Vagina (tissue), 2 donors: Measurements from ENCODE around the gene RNF213. TPM values are rescaled to one million over a fixed set of nuclear protein-coding genes. Genes with fewer than 3 reads are reported as not detected.

Experiments used
- DNase-seq, 2 donors: peaks; one replicate each; pipeline ENCODE4 v3.0.0-alpha.2; 2017; ENCODE audit errors: extremely low spot score in 2 of 2
- H3K27ac ChIP-seq: fragments of 200-600 bp; sonication (generic); one replicate; pipeline ENCODE4 v1.5.1; 2019
- H3K27me3 ChIP-seq: fragments of 200-600 bp; sonication (generic); one replicate; pipeline ENCODE4 v1.5.1; 2019
- H3K36me3 ChIP-seq, 2 donors: fragments of 200-600 bp; sonication (generic); one replicate each; pipeline ENCODE4 v1.5.1; 2017 to 2019
- H3K4me1 ChIP-seq: fragments of 200-600 bp; sonication (generic); one replicate; pipeline ENCODE4 v1.5.1; 2019
- H3K4me3 ChIP-seq, 2 donors: fragments of 200-600 bp; sonication (generic); 1 replicate in 1 of 2; 2 replicates in 1 of 2; pipeline ENCODE4 v1.5.1; 2016 to 2019
- H3K9me3 ChIP-seq: fragments of 200-600 bp; sonication (generic); one replicate; pipeline ENCODE4 v1.5.1; 2019
- CTCF ChIP-seq, 3 experiments: fragments of 450-650 bp in 2 of 3; fragments of 200-600 bp in 1 of 3; sonication (generic) in 1 of 3; IDR thresholded peaks; one replicate each; pipeline ENCODE4 v1.5.1; 2017 to 2019; ENCODE audit warnings: antibody characterized with exemption in 3 of 3, mild to moderate bottlenecking in 2 of 3, moderate library complexity in 2 of 3
- POLR2A ChIP-seq, 2 donors: fragments of 450-650 bp; IDR thresholded peaks; one replicate each; pipeline ENCODE4 v1.6.1; 2017; ENCODE audit warnings: antibody characterized with exemption in 2 of 2, mild to moderate bottlenecking in 2 of 2, moderate library complexity in 2 of 2
- POLR2AphosphoS5 ChIP-seq, 2 donors: sonication (generic); formaldehyde crosslinking; IDR thresholded peaks; one replicate each; pipeline ENCODE4 v1.9.0; 2017; ENCODE audit warnings: antibody characterized with exemption in 2 of 2, mild to moderate bottlenecking in 2 of 2, low read depth in 1 of 2; ENCODE audit not compliant: insufficient read depth in 1 of 2
- intact Hi-C: fragments of 100-400 bp; cut with DNase I; formaldehyde crosslinking; loops from one replicate; pipeline ENCODE4 v1.15.1; 2023
- total RNA-seq: library from RNA; depleted of rRNA; stranded (reverse); fragments of >200 nt; gene quantifications from one replicate; pipeline ENCODE4 v1.2.3, GENCODE V29; 2016

Gene RNF213
- total RNA-seq, 1 donor from 2014 or later: 144 TPM

GRCh38 chr17:80214012-80214877 lies 46.4 kb upstream of the RNF213 start:
- H3K36me3 ChIP-seq: peaks cover 5 to 52% of the 10 kb centered on the region in 2 donors
- no peak for TF ChIP-seq CTCF (IDR thresholded peaks at IDR 0.05)
- no peak for TF ChIP-seq POLR2AphosphoS5 (IDR thresholded peaks at IDR 0.05; ENCODE audit: insufficient read depth in 1 of 2, low read depth in 1 of 2)
- no peak for TF ChIP-seq POLR2A (IDR thresholded peaks at IDR 0.05)
- H3K4me1 ChIP-seq: peaks cover 12% of the 10 kb centered on the region
- intact Hi-C loops: no loop called here
- no peaks in the 10 kb centered on the region for H3K9me3 ChIP-seq
- H3K27me3 ChIP-seq: no peaks in the 10 kb centered on the region
- H3K4me3 ChIP-seq: no peak overlapping the region
- no peak overlapping the region for H3K27ac ChIP-seq
- DNase-seq: no peak

- TF ChIP-seq CTCF (IDR thresholded peaks at IDR 0.05) (no peak), POLR2AphosphoS5 (IDR thresholded peaks at IDR 0.05; ENCODE audit: insufficient read depth in 1 of 2, low read depth in 1 of 2) (no peak), POLR2A (IDR thresholded peaks at IDR 0.05) (no peak)
- Histone ChIP-seq H3K9me3 (no peaks in the 10 kb centered on the region), H3K36me3 (peaks cover 5 to 46% of the 10 kb centered on the region in 2 donors), H3K4me3 (no peak overlapping the region), H3K27me3 (no peaks in the 10 kb centered on the region), H3K4me1 (peaks cover 18% of the 10 kb centered on the region), H3K27ac (no peak overlapping the region)
- intact Hi-C loops: no loop called here
- no peak for DNase-seq
These were observed 45.8 kb upstream of the RNF213 start for GRCh38 chr17:80214878-80215210.

GRCh38 chr17:80216473-80217456 lies 43.9 kb upstream of the RNF213 start:
- Histone ChIP-seq H3K4me1 (peaks cover 30% of the 10 kb centered on the region), H3K27me3 (no peaks in the 10 kb centered on the region), H3K9me3 (no peaks in the 10 kb centered on the region), H3K36me3 (peaks cover 5 to 30% of the 10 kb centered on the region in 2 donors), H3K4me3 (no peak overlapping the region), H3K27ac (no peak overlapping the region)
- TF ChIP-seq POLR2A (IDR thresholded peaks at IDR 0.05) (no peak), CTCF (IDR thresholded peaks at IDR 0.05) (no peak), POLR2AphosphoS5 (IDR thresholded peaks at IDR 0.05; ENCODE audit: insufficient read depth in 1 of 2, low read depth in 1 of 2) (no peak)
- no peak for DNase-seq
- intact Hi-C loops: no loop called here

GRCh38 chr17:80217703-80218362 lies 42.8 kb upstream of the RNF213 start:
- no peak for DNase-seq
- H3K27ac ChIP-seq: no peak overlapping the region
- intact Hi-C loops: no loop called here
- TF ChIP-seq POLR2AphosphoS5 (IDR thresholded peaks at IDR 0.05; ENCODE audit: insufficient read depth in 1 of 2, low read depth in 1 of 2) (no peak), POLR2A (IDR thresholded peaks at IDR 0.05) (no peak), CTCF (IDR thresholded peaks at IDR 0.05) (no peak)
- H3K4me3 ChIP-seq: no peak overlapping the region
- H3K4me1 ChIP-seq: peaks cover 37% of the 10 kb centered on the region
- H3K9me3 ChIP-seq: no peaks in the 10 kb centered on the region
- H3K27me3 ChIP-seq: no peaks in the 10 kb centered on the region
- peaks cover 0 to 20% of the 10 kb centered on the region in 2 donors for H3K36me3 ChIP-seq
